ENCODE data around the gene GPR137.
"Not testable (repeated sequence)": the region's sequence is repeated elsewhere in the genome, so short reads cannot be mapped to it uniquely, and the experiment has no call there.

The GPR137 gene

DNA sequence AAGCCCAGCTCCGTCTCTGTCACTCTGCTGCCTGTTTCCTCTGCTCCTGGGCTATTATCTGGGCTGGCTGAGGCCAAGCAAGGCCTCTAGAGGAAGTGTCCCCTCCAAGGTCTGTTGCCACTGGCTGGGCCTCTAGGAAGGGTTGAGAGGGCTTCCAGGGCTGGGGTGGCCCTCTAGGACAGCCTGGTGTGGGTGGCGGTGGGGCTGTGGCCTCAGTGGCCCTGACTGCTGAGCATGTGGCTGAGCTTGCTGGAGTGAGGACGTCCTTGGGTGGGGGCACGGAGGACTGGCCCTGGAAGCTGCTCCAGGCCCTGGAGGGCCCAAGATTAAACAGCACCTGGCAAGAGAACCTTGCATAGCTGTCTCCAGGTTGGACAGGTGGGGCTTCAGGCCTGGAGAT, 38.3 kb downstream of the GPR137 start:
- peak overlapping the region; percentile 57 for H3K18ac ChIP-seq (ENCODE audit: low read length)

DNA sequence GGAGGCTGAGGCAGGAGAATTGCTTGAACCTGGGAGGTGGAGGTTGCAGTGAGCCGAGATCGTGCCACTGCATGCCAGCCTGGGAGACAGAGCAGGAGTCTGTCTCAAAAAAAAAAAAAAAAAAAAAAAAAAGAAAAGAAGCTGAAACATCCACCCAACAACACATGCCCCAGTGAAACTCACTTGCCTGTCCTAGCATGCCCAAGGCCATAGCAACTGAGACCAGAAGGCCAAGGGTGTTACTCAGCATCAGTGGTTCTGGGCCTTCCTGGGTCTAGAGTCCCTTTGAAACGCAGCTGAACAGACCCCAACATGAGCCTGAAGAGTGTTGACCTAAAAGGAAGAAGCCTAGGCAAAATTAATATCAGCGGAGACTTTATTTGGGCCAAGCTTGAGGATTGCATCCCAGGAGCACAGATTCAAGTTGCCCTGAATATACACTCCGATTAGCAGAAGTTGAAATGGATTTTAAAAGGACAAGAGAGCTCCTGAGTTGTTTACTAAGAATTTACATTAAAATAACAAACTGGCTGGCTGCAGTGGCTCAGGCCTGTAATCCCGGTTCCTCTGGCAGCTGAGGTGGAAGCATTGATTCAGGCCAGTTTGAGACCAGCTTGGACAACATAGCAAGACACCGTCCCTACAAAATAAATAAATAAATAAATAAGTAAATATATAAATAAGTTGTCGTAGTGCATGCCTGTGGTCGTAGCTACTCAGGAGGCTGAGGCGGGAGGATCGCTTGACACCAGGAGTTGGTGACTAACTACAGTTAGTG, 39.2 kb downstream of the GPR137 start:
- Histone ChIP-seq H3K4ac (ENCODE audit: low read length) (no peak overlapping the region), H2AFZ (ENCODE audit: low read length) (no peak overlapping the region), H3K23ac (ENCODE audit: low read depth, low read length, poor library complexity) (no peak overlapping the region), H3K4me3 (ENCODE audit: low read length in 2 of 2) (no peak overlapping the region), H3K9ac (ENCODE audit: low read depth, low read length, poor library complexity) (no peak overlapping the region), H3K27me3 (ENCODE audit: control insufficient read depth in 3 of 3, insufficient read depth in 3 of 3, low read depth in 1 of 3, low read length in 3 of 3) (no peaks in the 10 kb centered on the region), H3K27ac (replicated peaks; ENCODE audit: low read length) (no peak overlapping the region), H3K18ac (ENCODE audit: low read length) (no peak overlapping the region), H3K4me2 (ENCODE audit: insufficient read depth, low read length, poor library complexity, severe bottlenecking) (no peak overlapping the region), H2BK15ac (ENCODE audit: low read length) (no peak overlapping the region), H2BK5ac (ENCODE audit: low read length) (no peak overlapping the region), H2BK12ac (ENCODE audit: low read length) (no peak overlapping the region), H4K8ac (ENCODE audit: low read depth, low read length) (no peak overlapping the region), H3K36me3 (replicated peaks in 1 of 2; ENCODE audit: control insufficient read depth in 2 of 2, insufficient read depth in 2 of 2, low read length in 2 of 2) (peaks cover 6 to 22% of the 10 kb centered on the region in 2 donors), H4K91ac (ENCODE audit: low read depth, low read length, poor library complexity) (no peak overlapping the region), H3K79me1 (ENCODE audit: low read depth, low read length) (peaks cover 2% of the 10 kb centered on the region), H3K4me1 (ENCODE audit: control insufficient read depth in 2 of 2, insufficient read depth in 1 of 2, low read depth in 1 of 2, low read length in 2 of 2) (peaks cover 4 to 5% of the 10 kb centered on the region in 2 donors), H3K9me3 (replicated peaks in 1 of 2; ENCODE audit: control insufficient read depth in 2 of 2, insufficient read depth in 1 of 2, low read depth in 1 of 2, low read length in 2 of 2) (no peaks in the 10 kb centered on the region), H2AK5ac (ENCODE audit: low read depth, low read length) (no peak overlapping the region), H2BK120ac (ENCODE audit: low read depth, low read length) (no peak overlapping the region), H3K14ac (ENCODE audit: low read length) (no peak overlapping the region)
- WGBS, 2 donors (ENCODE audit: extremely low coverage in 2 of 2, insufficient read length in 2 of 2, insufficient replicate concordance in 1 of 2): no CpG with 5 or more reads among the region's 11 CpGs
- no peak for DNase-seq (ENCODE audit: low spot score)

More for the DNA sequence above, 38.3 kb downstream of the GPR137 start:
- not testable (repeated sequence) for H3K9ac ChIP-seq (ENCODE audit: low read depth, low read length, poor library complexity); H4K91ac ChIP-seq (ENCODE audit: low read depth, low read length, poor library complexity); H2AFZ ChIP-seq (ENCODE audit: low read length); H3K4me1 ChIP-seq (ENCODE audit: control insufficient read depth in 2 of 2, insufficient read depth in 1 of 2, low read depth in 1 of 2, low read length in 2 of 2); DNase-seq (ENCODE audit: low spot score); H3K27me3 ChIP-seq (ENCODE audit: control insufficient read depth in 3 of 3, insufficient read depth in 3 of 3, low read depth in 1 of 3, low read length in 3 of 3); H3K23ac ChIP-seq (ENCODE audit: low read depth, low read length, poor library complexity); H3K27ac ChIP-seq (replicated peaks; ENCODE audit: low read length); H2BK5ac ChIP-seq (ENCODE audit: low read length); H2BK120ac ChIP-seq (ENCODE audit: low read depth, low read length); H2AK5ac ChIP-seq (ENCODE audit: low read depth, low read length); H3K79me1 ChIP-seq (ENCODE audit: low read depth, low read length); H3K4ac ChIP-seq (ENCODE audit: low read length); H3K4me2 ChIP-seq (ENCODE audit: insufficient read depth, low read length, poor library complexity, severe bottlenecking); H3K9me3 ChIP-seq (replicated peaks in 1 of 2; ENCODE audit: control insufficient read depth in 2 of 2, insufficient read depth in 1 of 2, low read depth in 1 of 2, low read length in 2 of 2); H2BK15ac ChIP-seq (ENCODE audit: low read length); H4K8ac ChIP-seq (ENCODE audit: low read depth, low read length); H3K14ac ChIP-seq (ENCODE audit: low read length); H3K4me3 ChIP-seq (ENCODE audit: low read length in 2 of 2)
- no CpG with 5 or more reads among the region's 4 CpGs for WGBS, 2 donors (ENCODE audit: extremely low coverage in 2 of 2, insufficient read length in 2 of 2, insufficient replicate concordance in 1 of 2)
- peak overlapping the region; percentile 54 for H2BK12ac ChIP-seq (ENCODE audit: low read length)
- peaks cover 6 to 22% of the 10 kb centered on the region in 2 donors for H3K36me3 ChIP-seq (replicated peaks in 1 of 2; ENCODE audit: control insufficient read depth in 2 of 2, insufficient read depth in 2 of 2, low read length in 2 of 2)

DNA sequence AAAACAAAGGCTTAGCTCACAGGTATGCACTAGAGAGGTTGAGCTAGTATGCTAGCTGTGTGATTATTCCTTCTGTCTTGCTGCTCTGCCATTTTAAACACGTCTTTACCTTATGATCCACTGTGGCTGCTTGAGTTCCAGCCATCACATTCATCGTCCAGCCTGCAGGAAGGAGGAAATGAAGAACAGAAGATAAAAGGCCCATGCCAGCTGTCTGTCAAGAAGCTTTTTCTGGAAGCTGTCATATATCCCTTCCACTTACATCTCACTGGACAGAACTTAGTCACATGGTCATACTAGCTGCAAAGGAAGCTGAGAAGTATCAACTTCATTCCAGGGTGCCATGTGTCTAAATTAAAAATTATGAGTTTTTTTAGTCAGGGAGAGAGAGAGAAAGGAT, 41.7 kb downstream of the GPR137 start:
- Histone ChIP-seq H3K4ac (ENCODE audit: low read length) (no peak overlapping the region), H3K9me3 (replicated peaks in 1 of 2; ENCODE audit: control insufficient read depth in 2 of 2, insufficient read depth in 1 of 2, low read depth in 1 of 2, low read length in 2 of 2) (no peaks in the 10 kb centered on the region), H3K23ac (ENCODE audit: low read depth, low read length, poor library complexity) (no peak overlapping the region), H2BK120ac (ENCODE audit: low read depth, low read length) (no peak overlapping the region), H2BK15ac (ENCODE audit: low read length) (no peak overlapping the region), H3K79me1 (ENCODE audit: low read depth, low read length) (peaks cover 2% of the 10 kb centered on the region), H2AK5ac (ENCODE audit: low read depth, low read length) (no peak overlapping the region), H3K4me3 (ENCODE audit: low read length in 2 of 2) (no peak overlapping the region), H4K8ac (ENCODE audit: low read depth, low read length) (no peak overlapping the region), H3K4me1 (ENCODE audit: control insufficient read depth in 2 of 2, insufficient read depth in 1 of 2, low read depth in 1 of 2, low read length in 2 of 2) (peaks cover 4% of the 10 kb centered on the region in 2 donors), H4K91ac (ENCODE audit: low read depth, low read length, poor library complexity) (no peak overlapping the region), H3K9ac (ENCODE audit: low read depth, low read length, poor library complexity) (no peak overlapping the region), H2AFZ (ENCODE audit: low read length) (no peak overlapping the region), H3K27ac (replicated peaks; ENCODE audit: low read length) (no peak overlapping the region), H3K18ac (ENCODE audit: low read length) (no peak overlapping the region), H3K36me3 (replicated peaks in 1 of 2; ENCODE audit: control insufficient read depth in 2 of 2, insufficient read depth in 2 of 2, low read length in 2 of 2) (peaks cover 2 to 6% of the 10 kb centered on the region in 2 donors), H3K14ac (ENCODE audit: low read length) (no peak overlapping the region), H2BK12ac (ENCODE audit: low read length) (no peak overlapping the region), H3K4me2 (ENCODE audit: insufficient read depth, low read length, poor library complexity, severe bottlenecking) (no peak overlapping the region), H2BK5ac (ENCODE audit: low read length) (no peak overlapping the region), H3K27me3 (ENCODE audit: control insufficient read depth in 3 of 3, insufficient read depth in 3 of 3, low read depth in 1 of 3, low read length in 3 of 3) (no peaks in the 10 kb centered on the region)
- no peak for DNase-seq (ENCODE audit: low spot score)
- no CpG with 5 or more reads among the region's 2 CpGs for WGBS, 2 donors (ENCODE audit: extremely low coverage in 2 of 2, insufficient read length in 2 of 2, insufficient replicate concordance in 1 of 2)

DNA sequence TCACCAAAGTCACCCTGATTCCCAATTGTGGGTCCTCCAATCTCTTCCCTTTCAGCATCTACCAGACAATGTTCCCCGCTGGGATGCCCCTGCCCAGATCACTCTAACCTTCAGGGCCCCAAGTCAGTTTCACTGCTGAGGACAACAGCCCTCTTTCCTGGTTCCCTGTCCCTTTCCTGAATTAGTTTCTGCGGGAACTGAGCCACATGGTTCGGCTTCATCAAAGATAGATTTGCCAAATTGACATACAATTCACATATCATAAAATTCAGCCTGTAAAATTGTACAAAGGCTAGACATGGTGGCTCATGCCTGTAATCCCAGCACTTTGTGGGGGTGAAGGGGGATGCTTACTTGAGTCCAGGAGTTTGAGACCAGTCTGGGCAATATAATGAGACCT, 42.3 kb downstream of the GPR137 start:
- H3K36me3 ChIP-seq (replicated peaks in 1 of 2; ENCODE audit: control insufficient read depth in 2 of 2, insufficient read depth in 2 of 2, low read length in 2 of 2): peaks cover 0 to 2% of the 10 kb centered on the region in 2 donors
- H3K27ac ChIP-seq (replicated peaks; ENCODE audit: low read length): no peak overlapping the region
- H2AFZ ChIP-seq (ENCODE audit: low read length): no peak overlapping the region
- DNase-seq (ENCODE audit: low spot score): no peak
- H3K4me2 ChIP-seq (ENCODE audit: insufficient read depth, low read length, poor library complexity, severe bottlenecking): no peak overlapping the region
- no peak overlapping the region for H4K8ac ChIP-seq (ENCODE audit: low read depth, low read length)
- no peak overlapping the region for H4K91ac ChIP-seq (ENCODE audit: low read depth, low read length, poor library complexity)
- H3K9me3 ChIP-seq (replicated peaks in 1 of 2; ENCODE audit: control insufficient read depth in 2 of 2, insufficient read depth in 1 of 2, low read depth in 1 of 2, low read length in 2 of 2): no peaks in the 10 kb centered on the region
- no peak overlapping the region for H3K4me3 ChIP-seq (ENCODE audit: low read length in 2 of 2)
- no peak overlapping the region for H3K14ac ChIP-seq (ENCODE audit: low read length)
- H3K4me1 ChIP-seq (ENCODE audit: control insufficient read depth in 2 of 2, insufficient read depth in 1 of 2, low read depth in 1 of 2, low read length in 2 of 2): no peaks in the 10 kb centered on the region
- WGBS, 2 donors (ENCODE audit: extremely low coverage in 2 of 2, insufficient read length in 2 of 2, insufficient replicate concordance in 1 of 2): no CpG with 5 or more reads among the region's 3 CpGs
- H2BK5ac ChIP-seq (ENCODE audit: low read length): no peak overlapping the region
- no peak overlapping the region for H3K18ac ChIP-seq (ENCODE audit: low read length)
- H3K9ac ChIP-seq (ENCODE audit: low read depth, low read length, poor library complexity): no peak overlapping the region
- no peak overlapping the region for H3K4ac ChIP-seq (ENCODE audit: low read length)
- no peak overlapping the region for H2AK5ac ChIP-seq (ENCODE audit: low read depth, low read length)
- peaks cover 2% of the 10 kb centered on the region for H3K79me1 ChIP-seq (ENCODE audit: low read depth, low read length)
- no peak overlapping the region for H2BK120ac ChIP-seq (ENCODE audit: low read depth, low read length)
- H2BK12ac ChIP-seq (ENCODE audit: low read length): no peak overlapping the region
- no peak overlapping the region for H3K23ac ChIP-seq (ENCODE audit: low read depth, low read length, poor library complexity)
- H3K27me3 ChIP-seq (ENCODE audit: control insufficient read depth in 3 of 3, insufficient read depth in 3 of 3, low read depth in 1 of 3, low read length in 3 of 3): no peaks in the 10 kb centered on the region
- no peak overlapping the region for H2BK15ac ChIP-seq (ENCODE audit: low read length)

All from neuronal stem cell (in vitro differentiated cells).